K562 (cell line): ENCODE results near the gene NUDT5. TPM values are rescaled to one million over a fixed set of nuclear protein-coding genes. Genes with fewer than 3 reads are reported as not detected.

ENCODE experiments used
- C11orf30 ChIP-seq: fragments of 450-650 bp; IDR thresholded peaks from 2 replicates; pipeline ENCODE4 v1.6.1; 2016; ENCODE audit warnings: low read depth, mild to moderate bottlenecking
- FOXK2 ChIP-seq, 2 experiments: fragments of 450-650 bp; IDR thresholded peaks in 1 of 2; conservative IDR thresholded peaks in 1 of 2; 2 replicates each; pipeline ENCODE4 v1.6.1; 2016; ENCODE audit warnings: low read depth in 2 of 2, mild to moderate bottlenecking in 1 of 2
- HNRNPUL1 ChIP-seq: fragments of 200-400 bp; formaldehyde crosslinking; IDR thresholded peaks from 2 replicates; pipeline ENCODE4 v1.6.1; 2017; ENCODE audit warnings: low read length
- NFRKB ChIP-seq: fragments of 450-650 bp; IDR thresholded peaks from 2 replicates; pipeline ENCODE4 v1.6.1; 2016; ENCODE audit warnings: low read depth
- RAD21 ChIP-seq, 2 experiments: fragments of 250-450 bp in 1 of 2; fragments of 450-650 bp in 1 of 2; sonication (Bioruptor Pico) in 1 of 2; formaldehyde crosslinking in 1 of 2; IDR thresholded peaks in 1 of 2; conservative IDR thresholded peaks in 1 of 2; 2 replicates each; pipeline versions ENCODE4 v1.4.0 to v1.8.0; 2020 to 2022; ENCODE audit warnings: mild to moderate bottlenecking in 2 of 2, moderate library complexity in 1 of 2
- RNF2 ChIP-seq: sonication (generic); IDR thresholded peaks from 2 replicates; pipeline ENCODE4 v1.6.1; 2016
- ZNF282 ChIP-seq: sonication (generic); formaldehyde crosslinking; IDR thresholded peaks from 2 replicates; pipeline ENCODE4 v1.8.1; 2023; ENCODE audit warnings: missing genetic modification reagents
- ZSCAN29 ChIP-seq: fragments of 450-650 bp; IDR thresholded peaks from 2 replicates; pipeline ENCODE4 v1.6.1; 2017
- polyA plus RNA-seq, 8 experiments: library from polyadenylated mRNA; depleted of rRNA in 4 of 8; stranded (reverse) in 5 of 8; unstranded in 3 of 8; fragments of >200 nt; fragmentation: Nextera tagmentation in 2 of 8; fragmentation: Illumina TruSeq in 1 of 8; extraction: Ambion mirVana in 2 of 8; extraction: Trizol in 1 of 8; gene quantifications; 2 replicates each; pipeline versions ENCODE4 v1.2.1 to v1.2.3, GENCODE V29; 2011 to 2014; ENCODE audit warnings: inconsistent platforms in 1 of 8, missing spikeins in 1 of 8
- total RNA-seq, 7 experiments: library from RNA; depleted of rRNA in 6 of 7; stranded (reverse); fragments of >200 nt in 6 of 7; fragmentation: Illumina TruSeq in 2 of 7; extraction: Trizol in 2 of 7; gene quantifications; 2 replicates each; pipeline versions ENCODE4 v1.2.1 to v1.2.3, GENCODE V29; 2011 to 2021; ENCODE audit warnings: low replicate concordance in 1 of 7
- TF ChIP-seq, protein P1 (sequence below): sonication (generic); formaldehyde crosslinking; IDR thresholded peaks from 2 replicates; pipeline ENCODE4 v1.9.0; 2022; ENCODE audit warnings: mild to moderate bottlenecking, missing genetic modification reagents
- TF ChIP-seq, protein P2 (sequence below): fragments of 200-800 bp; sonication (Bioruptor generic); IDR thresholded peaks from 2 replicates; pipeline ENCODE4 v1.6.1; 2016; ENCODE audit warnings: missing genetic modification characterization, missing compliant biosample characterization
- TF ChIP-seq, protein P3 (sequence below): sonication (generic); formaldehyde crosslinking; IDR thresholded peaks from 2 replicates; pipeline ENCODE4 v1.8.0; 2022; ENCODE audit warnings: mild to moderate bottlenecking, missing genetic modification reagents, borderline replicate concordance
- TF ChIP-seq, protein P4 (sequence below): fragments of 250-450 bp; sonication (Bioruptor Pico); IDR thresholded peaks from 2 replicates; pipeline ENCODE4 v1.4.0; 2020; ENCODE audit warnings: mild to moderate bottlenecking
- TF ChIP-seq, protein P5 (sequence below): fragments of 250-450 bp; sonication (Bioruptor Pico); IDR thresholded peaks from 2 replicates; pipeline ENCODE4 v1.4.0; 2020; ENCODE audit warnings: borderline replicate concordance

Gene NUDT5
- total and polyA plus RNA-seq, 9 of the 15 experiments (the other 6 are each of a cell fraction or from before 2014, with no cell fraction given), result 87.7 to 422 (median 186) TPM

DNA sequence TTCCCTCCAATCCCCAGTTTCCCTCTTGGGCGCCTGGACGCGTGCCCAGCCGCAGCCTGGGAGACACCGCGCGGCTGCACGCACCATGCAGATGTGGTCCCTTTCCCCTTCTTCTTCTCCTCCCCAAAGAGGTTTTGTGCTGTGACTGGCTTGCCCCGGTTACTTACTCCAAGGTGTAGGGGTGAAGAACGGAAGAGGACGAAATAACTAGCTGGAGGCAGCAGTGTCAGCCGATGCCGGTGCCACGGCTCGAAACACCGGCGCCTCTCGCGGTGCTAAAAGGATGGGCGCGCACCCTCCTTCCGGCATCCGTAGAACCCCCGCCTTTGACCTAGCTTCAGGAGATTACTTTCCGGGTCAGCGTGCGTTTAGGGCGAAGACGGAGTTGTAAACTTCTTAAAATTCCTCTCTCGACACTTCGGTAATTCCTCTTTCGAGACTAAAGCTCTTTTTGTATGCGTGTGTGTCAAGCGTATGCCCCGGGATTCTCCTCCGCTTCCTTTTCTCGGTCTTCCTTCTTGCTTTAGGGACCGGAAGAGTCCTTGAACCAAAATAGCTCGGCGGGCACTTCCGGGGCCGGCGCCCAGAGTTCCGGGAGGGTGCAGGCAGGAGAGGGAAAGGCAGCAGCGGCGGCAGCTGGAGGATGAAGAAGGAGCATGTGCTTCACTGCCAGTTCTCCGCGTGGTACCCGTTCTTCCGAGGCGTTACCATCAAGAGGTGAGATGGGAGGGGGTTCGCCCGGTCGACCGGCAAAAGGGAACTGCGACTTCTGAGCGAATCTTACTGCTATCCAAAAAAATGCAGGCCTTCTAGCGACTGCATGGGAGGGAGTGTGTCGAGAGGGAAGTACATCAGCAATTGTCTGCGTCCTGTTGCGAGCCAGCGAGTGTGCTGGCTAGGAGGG, at the start of gene NUDT5, which contains the start of gene CDC123 (continued):
- TF ChIP-seq, protein P1, sequence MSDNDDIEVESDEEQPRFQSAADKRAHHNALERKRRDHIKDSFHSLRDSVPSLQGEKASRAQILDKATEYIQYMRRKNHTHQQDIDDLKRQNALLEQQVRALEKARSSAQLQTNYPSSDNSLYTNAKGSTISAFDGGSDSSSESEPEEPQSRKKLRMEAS, result peak; percentile 88
- TF ChIP-seq, protein P2, sequence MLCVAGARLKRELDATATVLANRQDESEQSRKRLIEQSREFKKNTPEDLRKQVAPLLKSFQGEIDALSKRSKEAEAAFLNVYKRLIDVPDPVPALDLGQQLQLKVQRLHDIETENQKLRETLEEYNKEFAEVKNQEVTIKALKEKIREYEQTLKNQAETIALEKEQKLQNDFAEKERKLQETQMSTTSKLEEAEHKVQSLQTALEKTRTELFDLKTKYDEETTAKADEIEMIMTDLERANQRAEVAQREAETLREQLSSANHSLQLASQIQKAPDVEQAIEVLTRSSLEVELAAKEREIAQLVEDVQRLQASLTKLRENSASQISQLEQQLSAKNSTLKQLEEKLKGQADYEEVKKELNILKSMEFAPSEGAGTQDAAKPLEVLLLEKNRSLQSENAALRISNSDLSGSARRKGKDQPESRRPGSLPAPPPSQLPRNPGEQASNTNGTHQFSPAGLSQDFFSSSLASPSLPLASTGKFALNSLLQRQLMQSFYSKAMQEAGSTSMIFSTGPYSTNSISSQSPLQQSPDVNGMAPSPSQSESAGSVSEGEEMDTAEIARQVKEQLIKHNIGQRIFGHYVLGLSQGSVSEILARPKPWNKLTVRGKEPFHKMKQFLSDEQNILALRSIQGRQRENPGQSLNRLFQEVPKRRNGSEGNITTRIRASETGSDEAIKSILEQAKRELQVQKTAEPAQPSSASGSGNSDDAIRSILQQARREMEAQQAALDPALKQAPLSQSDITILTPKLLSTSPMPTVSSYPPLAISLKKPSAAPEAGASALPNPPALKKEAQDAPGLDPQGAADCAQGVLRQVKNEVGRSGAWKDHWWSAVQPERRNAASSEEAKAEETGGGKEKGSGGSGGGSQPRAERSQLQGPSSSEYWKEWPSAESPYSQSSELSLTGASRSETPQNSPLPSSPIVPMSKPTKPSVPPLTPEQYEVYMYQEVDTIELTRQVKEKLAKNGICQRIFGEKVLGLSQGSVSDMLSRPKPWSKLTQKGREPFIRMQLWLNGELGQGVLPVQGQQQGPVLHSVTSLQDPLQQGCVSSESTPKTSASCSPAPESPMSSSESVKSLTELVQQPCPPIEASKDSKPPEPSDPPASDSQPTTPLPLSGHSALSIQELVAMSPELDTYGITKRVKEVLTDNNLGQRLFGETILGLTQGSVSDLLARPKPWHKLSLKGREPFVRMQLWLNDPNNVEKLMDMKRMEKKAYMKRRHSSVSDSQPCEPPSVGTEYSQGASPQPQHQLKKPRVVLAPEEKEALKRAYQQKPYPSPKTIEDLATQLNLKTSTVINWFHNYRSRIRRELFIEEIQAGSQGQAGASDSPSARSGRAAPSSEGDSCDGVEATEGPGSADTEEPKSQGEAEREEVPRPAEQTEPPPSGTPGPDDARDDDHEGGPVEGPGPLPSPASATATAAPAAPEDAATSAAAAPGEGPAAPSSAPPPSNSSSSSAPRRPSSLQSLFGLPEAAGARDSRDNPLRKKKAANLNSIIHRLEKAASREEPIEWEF (CRISPR knock-in tag), result no peak
- TF ChIP-seq HNRNPUL1, result no peak
- TF ChIP-seq, protein P3, sequence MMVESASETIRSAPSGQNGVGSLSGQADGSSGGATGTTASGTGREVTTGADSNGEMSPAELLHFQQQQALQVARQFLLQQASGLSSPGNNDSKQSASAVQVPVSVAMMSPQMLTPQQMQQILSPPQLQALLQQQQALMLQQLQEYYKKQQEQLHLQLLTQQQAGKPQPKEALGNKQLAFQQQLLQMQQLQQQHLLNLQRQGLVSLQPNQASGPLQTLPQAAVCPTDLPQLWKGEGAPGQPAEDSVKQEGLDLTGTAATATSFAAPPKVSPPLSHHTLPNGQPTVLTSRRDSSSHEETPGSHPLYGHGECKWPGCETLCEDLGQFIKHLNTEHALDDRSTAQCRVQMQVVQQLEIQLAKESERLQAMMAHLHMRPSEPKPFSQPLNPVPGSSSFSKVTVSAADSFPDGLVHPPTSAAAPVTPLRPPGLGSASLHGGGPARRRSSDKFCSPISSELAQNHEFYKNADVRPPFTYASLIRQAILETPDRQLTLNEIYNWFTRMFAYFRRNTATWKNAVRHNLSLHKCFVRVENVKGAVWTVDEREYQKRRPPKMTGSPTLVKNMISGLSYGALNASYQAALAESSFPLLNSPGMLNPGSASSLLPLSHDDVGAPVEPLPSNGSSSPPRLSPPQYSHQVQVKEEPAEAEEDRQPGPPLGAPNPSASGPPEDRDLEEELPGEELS (CRISPR knock-in tag), result 0 out of 2 replicates have a peak, but pooled peaks have one; percentile 65
- TF ChIP-seq NFRKB, result peak; percentile 95
- TF ChIP-seq FOXK2 (conservative IDR thresholded peaks at IDR 0.05 in 1 of 2, IDR thresholded peaks at IDR 0.05 in 1 of 2; ENCODE audit: low read depth in 2 of 2), result peak; percentile 92 to 97
- peak; percentile 99 for TF ChIP-seq C11orf30
- TF ChIP-seq, protein P4, sequence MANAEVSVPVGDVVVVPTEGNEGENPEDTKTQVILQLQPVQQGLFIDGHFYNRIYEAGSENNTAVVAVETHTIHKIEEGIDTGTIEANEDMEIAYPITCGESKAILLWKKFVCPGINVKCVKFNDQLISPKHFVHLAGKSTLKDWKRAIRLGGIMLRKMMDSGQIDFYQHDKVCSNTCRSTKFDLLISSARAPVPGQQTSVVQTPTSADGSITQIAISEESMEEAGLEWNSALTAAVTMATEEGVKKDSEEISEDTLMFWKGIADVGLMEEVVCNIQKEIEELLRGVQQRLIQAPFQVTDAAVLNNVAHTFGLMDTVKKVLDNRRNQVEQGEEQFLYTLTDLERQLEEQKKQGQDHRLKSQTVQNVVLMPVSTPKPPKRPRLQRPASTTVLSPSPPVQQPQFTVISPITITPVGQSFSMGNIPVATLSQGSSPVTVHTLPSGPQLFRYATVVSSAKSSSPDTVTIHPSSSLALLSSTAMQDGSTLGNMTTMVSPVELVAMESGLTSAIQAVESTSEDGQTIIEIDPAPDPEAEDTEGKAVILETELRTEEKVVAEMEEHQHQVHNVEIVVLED (CRISPR knock-in tag), result 0 out of 2 replicates have a peak, but pooled peaks have one; percentile 25
- TF ChIP-seq ZSCAN29, result no peak
- TF ChIP-seq RNF2, result peak; percentile 13; the same call in 1 of the 2 replicates
- peak in 1 of 2 experiments; percentile 14; a peak in 1 of 4 replicates for TF ChIP-seq RAD21 (CRISPR knock-in tag; conservative IDR thresholded peaks at IDR 0.05 in 1 of 2, IDR thresholded peaks at IDR 0.05 in 1 of 2)
- TF ChIP-seq, protein P5, sequence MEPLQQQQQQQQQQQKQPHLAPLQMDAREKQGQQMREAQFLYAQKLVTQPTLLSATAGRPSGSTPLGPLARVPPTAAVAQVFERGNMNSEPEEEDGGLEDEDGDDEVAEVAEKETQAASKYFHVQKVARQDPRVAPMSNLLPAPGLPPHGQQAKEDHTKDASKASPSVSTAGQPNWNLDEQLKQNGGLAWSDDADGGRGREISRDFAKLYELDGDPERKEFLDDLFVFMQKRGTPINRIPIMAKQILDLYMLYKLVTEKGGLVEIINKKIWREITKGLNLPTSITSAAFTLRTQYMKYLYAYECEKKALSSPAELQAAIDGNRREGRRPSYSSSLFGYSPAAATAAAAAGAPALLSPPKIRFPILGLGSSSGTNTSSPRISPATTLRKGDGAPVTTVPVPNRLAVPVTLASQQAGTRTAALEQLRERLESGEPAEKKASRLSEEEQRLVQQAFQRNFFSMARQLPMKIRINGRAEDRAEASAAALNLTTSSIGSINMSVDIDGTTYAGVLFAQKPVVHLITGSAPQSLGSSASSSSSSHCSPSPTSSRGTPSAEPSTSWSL (CRISPR knock-in tag), result no peak
- no peak for TF ChIP-seq ZNF282
